Spinal cord (tissue), 10 donors: Measurements from ENCODE around the gene SH3RF3. TPM values are rescaled to one million over a fixed set of nuclear protein-coding genes. Genes with fewer than 3 reads are reported as not detected.

Experiments
- DNase-seq, 6 donors: peaks; one replicate each; pipeline versions ENCODE4 v3.0.0 to v3.0.0-alpha.2; 2013 to 2015; ENCODE audit warnings: low spot score in 6 of 6, low read depth in 4 of 6
- H3K27ac ChIP-seq: one replicate; pipeline ENCODE4 v1.5.1; 2013; ENCODE audit warnings: low read depth, low read length, control low read depth
- H3K27me3 ChIP-seq: one replicate; pipeline ENCODE4 v1.6.1; 2013; ENCODE audit warnings: low read length; ENCODE audit not compliant: control insufficient read depth, insufficient read depth
- H3K36me3 ChIP-seq: one replicate; pipeline ENCODE4 v1.6.1; 2013; ENCODE audit warnings: low read length; ENCODE audit not compliant: control insufficient read depth, insufficient read depth
- H3K4me1 ChIP-seq: one replicate; pipeline ENCODE4 v1.6.1; 2013; ENCODE audit warnings: low read length; ENCODE audit not compliant: control insufficient read depth, insufficient read depth
- H3K4me3 ChIP-seq: one replicate; pipeline ENCODE4 v1.5.1; 2013; ENCODE audit warnings: low read depth, low read length, control low read depth
- H3K9me3 ChIP-seq: one replicate; pipeline ENCODE4 v1.6.1; 2013; ENCODE audit warnings: low read length; ENCODE audit not compliant: control insufficient read depth, insufficient read depth
- WGBS: methylation state at CpG from one replicate; pipeline ENCODE4 v1.1.5; 2013; ENCODE audit warnings: missing lambda C conversion rate; ENCODE audit not compliant: insufficient coverage; 5-methylcytosine and 5-hydroxymethylcytosine counted together
- polyA plus RNA-seq, 2 donors: library from polyadenylated mRNA; unstranded; fragments of 120-200 nt; gene quantifications; one replicate each; pipeline ENCODE4 v1.2.1, GENCODE V29; 2013; ENCODE audit not compliant: insufficient read length in 2 of 2
- total RNA-seq, 2 donors: library from RNA; depleted of rRNA in 1 of 2; stranded (reverse); fragments of 120-200 nt in 1 of 2; fragments of >200 nt in 1 of 2; gene quantifications; one replicate each; pipeline versions ENCODE4 v1.2.3 to v1.2.4, GENCODE V29; 2013 to 2014
- donor health status: healthy.

Gene SH3RF3
- total and polyA plus RNA-seq, 4 donors, result 4.8 to 11.8 (median 7.8) TPM

GRCh38 chr2:109133746-109134145 lies 4.7 kb downstream of the SH3RF3 start:
- WGBS, result 100% methylated on average over 1 of the region's 3 CpGs
- Histone ChIP-seq H3K9me3 (no peaks in the 10 kb centered on the region), H3K36me3 (no peaks in the 10 kb centered on the region), H3K27ac (no peak overlapping the region), H3K4me1 (peaks cover 19% of the 10 kb centered on the region), H3K27me3 (peaks cover 17% of the 10 kb centered on the region), H3K4me3 (no peak overlapping the region)
- no peak for DNase-seq

DNA sequence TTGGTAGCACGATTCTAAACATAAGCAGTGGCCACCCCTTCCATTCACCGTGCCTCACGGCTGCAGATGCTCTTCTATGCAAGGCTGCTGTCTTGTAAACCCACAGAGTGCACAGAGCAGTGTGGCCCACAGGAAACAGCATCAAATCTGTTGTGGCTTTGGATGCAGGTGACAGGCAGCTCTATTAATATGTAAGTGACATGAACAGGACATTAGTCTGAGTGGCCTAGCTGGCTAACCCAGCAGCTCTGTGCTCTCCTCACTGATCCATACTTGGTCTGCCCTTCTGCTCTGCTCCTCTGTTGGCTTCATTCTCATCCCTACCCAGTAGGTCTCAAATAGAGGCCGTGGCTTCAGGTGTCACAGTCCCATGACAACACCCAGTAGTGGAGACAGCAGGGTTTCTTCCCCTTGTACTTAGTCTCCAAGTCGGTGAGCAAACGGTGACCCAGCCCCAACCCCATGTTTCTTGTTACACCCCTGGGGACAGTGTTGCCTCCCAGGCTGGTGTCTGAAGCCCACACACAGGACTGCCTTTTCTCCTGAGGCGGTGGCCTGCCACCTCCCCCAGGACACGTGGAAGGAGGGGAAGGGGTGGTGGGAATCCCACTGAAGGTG lies 5.8 kb downstream of the SH3RF3 start:
- Histone ChIP-seq H3K36me3 (no peaks in the 10 kb centered on the region), H3K27me3 (peaks cover 14% of the 10 kb centered on the region), H3K4me3 (no peak overlapping the region), H3K4me1 (peaks cover 16% of the 10 kb centered on the region), H3K27ac (no peak overlapping the region), H3K9me3 (no peaks in the 10 kb centered on the region)
- 75% methylated on average over 2 of the region's 8 CpGs for WGBS
- DNase-seq, result no peak

DNA sequence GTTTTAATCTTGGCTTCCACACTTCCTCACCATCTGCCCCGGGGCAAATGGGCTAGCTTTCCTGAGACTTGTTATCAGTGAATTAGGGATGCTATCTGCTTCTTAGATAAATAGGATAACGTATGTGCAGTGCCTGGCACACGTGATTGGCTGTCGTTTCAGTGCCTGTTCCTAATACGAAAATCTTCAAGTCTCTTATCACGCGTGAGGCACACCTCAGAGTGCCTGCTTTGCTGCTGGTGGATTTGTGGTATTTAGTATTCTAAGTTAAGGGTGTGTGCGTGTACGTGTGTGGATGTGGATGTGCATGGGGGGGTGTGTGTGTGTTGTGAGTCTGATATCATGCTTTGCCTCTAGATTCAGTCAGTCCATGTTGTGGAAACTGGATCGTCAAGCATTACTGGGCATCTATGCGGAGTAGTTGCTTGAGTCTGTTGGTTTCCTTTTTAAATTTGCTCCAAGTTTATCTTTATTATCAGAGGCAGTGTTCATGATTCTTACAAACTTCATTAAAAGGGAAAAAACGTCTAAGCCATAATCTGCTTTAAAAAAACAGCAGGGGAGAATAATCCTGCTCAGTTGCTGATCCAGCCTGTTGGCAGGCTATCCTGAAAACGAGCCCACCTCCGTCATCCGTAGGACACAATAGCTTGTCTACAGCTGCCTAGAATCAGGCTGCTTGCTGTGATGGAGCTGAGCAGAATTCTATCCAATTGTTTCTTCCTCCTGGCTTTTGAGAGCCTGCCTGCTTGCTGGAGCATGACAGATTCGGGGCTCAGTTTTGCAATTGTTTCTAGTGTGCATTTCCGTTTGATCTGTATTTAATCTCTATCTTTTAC lies 6.6 kb downstream of the SH3RF3 start:
- Histone ChIP-seq H3K9me3 (no peaks in the 10 kb centered on the region), H3K36me3 (no peaks in the 10 kb centered on the region), H3K4me3 (no peak overlapping the region), H3K27me3 (peaks cover 8% of the 10 kb centered on the region), H3K27ac (no peak overlapping the region), H3K4me1 (peaks cover 8% of the 10 kb centered on the region)
- WGBS, result 50% methylated on average over 12 of the region's 17 CpGs
- peak in 2 of 6 donors; percentile 85 to 89 for DNase-seq

DNA sequence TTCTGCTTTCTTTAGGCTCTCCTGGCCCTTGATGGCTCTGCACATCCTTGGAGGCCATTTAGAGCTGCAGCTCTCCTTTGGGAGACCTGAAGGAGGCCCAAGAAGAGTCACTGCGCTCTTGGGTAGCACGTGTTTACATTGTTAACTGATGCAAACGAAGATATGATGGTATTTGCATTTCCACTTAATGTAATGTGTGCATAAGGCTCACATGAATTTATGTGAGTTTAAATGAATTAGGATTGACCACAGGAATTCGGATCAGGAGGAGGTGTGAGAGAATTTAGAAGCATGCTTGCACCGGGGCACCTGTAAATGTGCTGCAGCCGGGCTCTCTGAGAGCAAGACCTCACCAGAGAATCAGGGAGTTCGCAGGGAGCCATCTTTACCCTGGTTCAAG lies 7.5 kb downstream of the SH3RF3 start:
- 89% methylated on average over 7 of the region's 7 CpGs for WGBS
- H3K4me1 ChIP-seq, result peaks cover 8% of the 10 kb centered on the region

GRCh38 chr2:109137616-109138015 lies 8.6 kb downstream of the SH3RF3 start:
- 91% methylated on average over 3 of the region's 6 CpGs for WGBS
- no peak overlapping the region for H3K27ac ChIP-seq
- H3K4me3 ChIP-seq, result no peak overlapping the region
- DNase-seq, result no peak
- no peaks in the 10 kb centered on the region for H3K9me3 ChIP-seq
- H3K27me3 ChIP-seq, result peaks cover 6% of the 10 kb centered on the region
- peaks cover 8% of the 10 kb centered on the region for H3K4me1 ChIP-seq
- H3K36me3 ChIP-seq, result no peaks in the 10 kb centered on the region

More for the DNA sequence above, 7.5 kb downstream of the SH3RF3 start:
- Histone ChIP-seq H3K27ac (no peak overlapping the region), H3K4me3 (no peak overlapping the region), H3K36me3 (no peaks in the 10 kb centered on the region), H3K27me3 (peaks cover 6% of the 10 kb centered on the region), H3K9me3 (no peaks in the 10 kb centered on the region)
- no peak for DNase-seq

- no peak for DNase-seq
Measured at GRCh38 chr2:109138449-109138848, 9.4 kb downstream of the SH3RF3 start.

DNA sequence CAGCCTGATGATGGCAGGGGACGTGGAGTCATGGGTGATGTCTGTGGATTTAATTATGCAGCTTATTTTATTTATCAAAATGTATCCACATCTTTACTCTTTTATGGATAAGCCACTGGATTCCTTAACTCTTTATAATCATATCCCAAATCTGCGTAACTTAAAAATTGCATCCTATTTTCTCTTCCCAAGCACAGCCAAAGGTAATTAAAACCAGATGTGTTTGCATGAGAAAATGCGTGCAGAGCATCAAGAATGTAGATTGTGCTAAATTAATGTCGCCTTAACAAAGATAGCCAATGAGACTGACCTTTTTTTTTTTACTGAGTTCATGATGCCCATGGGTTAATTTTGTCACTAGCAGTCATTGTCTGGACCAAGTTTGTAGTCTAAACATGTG lies 10.0 kb downstream of the SH3RF3 start:
- Histone ChIP-seq H3K27ac (no peak overlapping the region), H3K4me3 (no peak overlapping the region), H3K4me1 (peaks cover 8% of the 10 kb centered on the region), H3K27me3 (peaks cover 3% of the 10 kb centered on the region), H3K9me3 (no peaks in the 10 kb centered on the region), H3K36me3 (no peaks in the 10 kb centered on the region)
- 80% methylated on average over 1 of the region's 4 CpGs for WGBS
- DNase-seq, result peak in 1 of 6 donors; percentile 32

More at GRCh38 chr2:109138449-109138848, 9.4 kb downstream of the SH3RF3 start:
- Histone ChIP-seq H3K27me3 (peaks cover 6% of the 10 kb centered on the region), H3K9me3 (no peaks in the 10 kb centered on the region), H3K27ac (no peak overlapping the region), H3K4me1 (peaks cover 8% of the 10 kb centered on the region), H3K4me3 (no peak overlapping the region), H3K36me3 (no peaks in the 10 kb centered on the region)
- WGBS, result 63% methylated on average over 1 of the region's 2 CpGs

DNA sequence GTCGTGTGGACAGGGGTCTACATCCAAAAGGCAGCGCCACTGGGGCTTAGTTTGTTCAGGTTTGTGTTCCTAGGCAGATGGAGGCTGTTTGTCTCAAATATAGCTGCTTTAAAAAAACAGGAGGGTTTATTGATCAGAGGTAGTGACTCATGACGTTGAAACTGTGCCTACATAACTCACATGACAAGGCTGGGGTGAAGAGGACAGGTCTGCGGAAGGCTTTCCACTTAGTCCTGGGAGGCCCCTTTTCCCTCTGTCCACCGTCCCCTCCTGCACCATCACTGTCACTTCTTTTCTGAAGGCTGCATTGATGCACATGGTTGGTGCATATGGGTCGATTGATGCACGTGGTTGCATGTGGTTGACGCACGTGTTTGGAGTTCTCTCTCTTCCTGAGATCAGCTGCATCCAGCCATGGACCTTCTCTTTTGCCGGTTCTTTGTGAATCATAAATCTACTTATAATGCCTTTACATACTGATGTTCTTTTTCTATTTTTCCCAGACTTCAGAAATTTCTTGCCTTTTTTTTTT lies 10.9 kb downstream of the SH3RF3 start:
- Histone ChIP-seq H3K36me3 (no peaks in the 10 kb centered on the region), H3K27me3 (no peaks in the 10 kb centered on the region), H3K9me3 (no peaks in the 10 kb centered on the region), H3K4me3 (no peak overlapping the region), H3K27ac (no peak overlapping the region), H3K4me1 (peaks cover 6% of the 10 kb centered on the region)
- 85% methylated on average over 7 of the region's 10 CpGs for WGBS
- DNase-seq, result no peak

DNA sequence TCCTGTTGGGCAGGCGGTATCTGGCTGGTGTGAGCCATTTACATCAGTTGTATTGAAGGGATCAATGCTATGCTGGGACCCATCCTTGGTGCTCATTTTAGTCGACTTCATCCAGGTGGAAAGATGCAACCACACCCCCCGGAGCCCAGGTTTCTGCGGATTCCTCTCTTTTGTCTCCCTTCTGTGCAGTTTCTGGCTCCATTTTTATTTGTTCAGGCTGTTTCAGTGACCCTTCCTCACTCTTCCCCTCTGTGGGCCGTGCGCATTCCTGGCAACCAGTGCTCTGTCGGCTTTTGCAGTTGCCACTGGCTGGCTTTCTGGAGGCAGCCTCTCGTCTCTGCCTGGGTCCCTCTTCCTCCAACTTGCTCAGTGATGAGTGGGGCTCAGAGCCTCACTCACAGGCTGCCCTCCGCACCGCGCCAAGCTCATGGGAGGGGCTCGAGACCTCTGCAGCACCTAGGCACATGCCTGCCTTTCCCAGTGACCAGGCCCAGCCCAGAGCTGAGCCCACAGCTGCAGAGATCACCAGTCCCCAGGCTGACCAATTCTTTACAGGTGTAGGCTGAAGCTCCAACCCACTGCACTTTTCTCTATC lies 12.1 kb downstream of the SH3RF3 start:
- Histone ChIP-seq H3K4me3 (no peak overlapping the region), H3K36me3 (no peaks in the 10 kb centered on the region), H3K27ac (no peak overlapping the region), H3K4me1 (no peaks in the 10 kb centered on the region), H3K9me3 (no peaks in the 10 kb centered on the region), H3K27me3 (no peaks in the 10 kb centered on the region)
- no peak for DNase-seq
- 95% methylated on average over 12 of the region's 12 CpGs for WGBS
